Bladder microvascular endothelial cell (primary cell): ENCODE results near the gene PPIB. TPM values are rescaled to one million over a fixed set of nuclear protein-coding genes. Genes with fewer than 3 reads are reported as not detected.

Source experiments
- total RNA-seq: library from RNA; depleted of rRNA; stranded (reverse); fragments of >200 nt; gene quantifications from 2 replicates; pipeline ENCODE4 v1.2.3, GENCODE V29; 2014

The PPIB gene
- total RNA-seq = 611 and 726 TPM in 2 replicates

DNA sequence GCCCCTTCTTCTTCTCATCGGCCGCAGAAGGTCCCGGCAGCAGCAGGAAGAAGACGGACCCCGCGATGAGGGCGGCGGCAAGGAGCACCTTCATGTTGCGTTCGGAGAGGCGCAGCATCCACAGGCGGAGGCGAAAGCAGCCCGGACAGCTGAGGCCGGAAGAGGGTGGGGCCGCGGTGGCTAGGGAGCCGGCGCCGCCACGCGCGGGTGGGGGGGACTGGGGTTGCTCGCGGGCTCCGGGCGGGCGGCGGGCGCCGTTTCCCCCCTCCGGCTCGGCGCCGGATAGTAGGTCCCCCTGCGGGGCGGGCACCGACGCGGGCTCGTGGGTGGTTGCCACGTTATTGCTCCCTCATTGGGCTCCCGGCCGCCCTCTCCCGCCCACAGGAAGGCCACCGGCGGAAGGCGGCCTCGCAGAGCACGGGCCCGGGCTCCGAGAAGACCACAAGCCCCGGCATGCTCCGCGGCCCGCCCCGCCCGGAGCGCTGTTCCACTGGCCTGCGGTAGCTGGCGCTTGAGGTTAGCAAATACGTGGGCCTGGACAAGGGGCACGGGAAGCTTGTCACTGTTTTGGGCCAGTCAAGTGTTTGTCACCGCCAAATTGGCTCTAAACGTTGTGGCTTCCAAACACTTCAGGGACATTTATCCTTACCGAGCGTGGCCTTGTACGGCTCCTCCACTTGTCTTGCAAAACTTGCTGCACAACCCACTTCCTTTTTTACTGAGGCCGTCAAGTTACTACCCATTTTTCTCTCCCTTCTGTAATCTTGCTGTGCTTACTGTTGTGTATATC lies at the start of gene PPIB:
TSS of gene PPIB (minus strand) at position 154 of the 790 bp plus-strand sequence. CDS start at position 118, 36 bp downstream.

DNA sequence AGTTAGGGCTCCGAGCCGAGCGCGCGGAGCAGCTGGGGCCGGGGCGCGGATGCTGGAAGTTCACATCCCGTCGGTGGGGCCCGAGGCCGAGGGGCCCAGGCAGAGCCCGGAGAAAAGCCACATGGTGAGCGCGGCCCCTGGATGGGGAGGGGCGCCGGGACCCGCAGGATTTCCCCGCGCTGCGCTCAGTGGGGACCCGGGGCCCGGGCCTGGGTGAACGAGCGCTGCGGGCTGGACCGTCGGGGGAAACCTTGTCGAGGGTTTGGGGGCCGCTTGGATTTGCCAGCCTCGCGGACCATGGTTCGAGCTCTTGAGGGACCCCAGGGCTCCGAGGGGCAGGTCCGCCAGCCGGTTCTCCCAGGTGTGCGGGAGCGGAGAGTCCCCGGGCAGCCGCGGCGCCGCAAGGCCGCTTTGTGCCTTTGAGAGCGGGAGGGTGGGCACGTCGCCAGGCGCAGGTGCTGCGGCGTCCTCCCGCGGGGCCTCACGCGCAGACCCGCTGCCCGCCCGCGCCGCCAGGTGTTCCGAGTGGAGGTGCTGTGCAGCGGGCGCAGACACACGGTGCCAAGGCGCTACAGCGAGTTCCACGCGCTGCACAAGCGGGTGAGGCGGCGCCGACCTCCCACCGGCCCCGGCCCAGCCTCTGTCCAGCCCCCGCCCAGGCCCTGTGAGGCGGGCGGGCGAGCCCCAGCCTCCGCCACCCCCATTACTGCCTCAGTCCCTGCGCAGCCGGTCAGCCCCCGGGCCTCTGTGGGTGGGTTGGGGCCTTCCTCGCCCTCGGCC lies 10.9 kb downstream of the PPIB start, which contains the start of gene SNX22:
TSS of gene SNX22 (plus strand) at position 5 of the 780 bp plus-strand sequence. CDS start at position 50, 45 bp downstream.

Other genes starting within 250 kb of the PPIB start
- gene DAPK2, start 116.5 kb downstream of the PPIB start, total RNA-seq = 11.2 and 25.0 TPM in 2 replicates
- gene CIAO2A, start 69.2 kb downstream of the PPIB start, total RNA-seq = 34.4 and 59.7 TPM in 2 replicates
- gene SNX1, start 67.0 kb downstream of the PPIB start, total RNA-seq = 31.4 and 54.4 TPM in 2 replicates
- 0.16 and 0.25 TPM in 2 replicates for gene SNX22, start 11.3 kb downstream of the PPIB start, total RNA-seq
- gene CSNK1G1, start 193.2 kb upstream of the PPIB start, total RNA-seq = 17.0 and 41.1 TPM in 2 replicates
- 8.5 and 25.1 TPM in 2 replicates for gene PCLAF, start 218.4 kb upstream of the PPIB start, total RNA-seq
- gene TRIP4, start 224.8 kb upstream of the PPIB start, total RNA-seq = 8.7 and 15.8 TPM in 2 replicates